ENCODE results near the gene CGNL1.

CGNL1 gene

DNA sequence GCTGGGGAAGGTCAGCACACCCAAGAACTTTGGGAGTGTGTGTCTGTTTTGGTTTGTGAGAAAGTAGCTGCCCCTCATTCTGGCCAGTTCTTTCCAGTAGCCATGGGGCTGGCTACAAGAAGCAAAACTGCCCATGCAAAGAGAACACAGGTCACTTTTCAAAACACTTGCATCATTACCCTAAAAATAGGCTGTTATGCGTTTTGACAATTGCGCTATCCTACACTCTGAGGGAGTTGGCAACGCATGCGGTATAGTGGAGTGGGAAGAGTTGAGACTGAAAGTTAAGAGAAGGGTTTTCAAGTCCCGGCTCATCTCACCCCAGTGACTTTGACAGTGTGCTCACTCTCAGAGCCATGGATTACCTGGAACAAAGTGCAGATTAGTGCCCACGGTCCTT lies 173.6 kb downstream of the CGNL1 start:
- Histone ChIP-seq H3K36me3 (ENCODE audit: control insufficient read depth, insufficient read depth, low read length) (no peaks in the 10 kb centered on the region), H3K27ac (ENCODE audit: insufficient read depth, low read length, poor library complexity, severe bottlenecking) (no peak overlapping the region), H3K4me1 (ENCODE audit: control insufficient read depth, insufficient read depth, low read length, poor library complexity, severe bottlenecking) (no peaks in the 10 kb centered on the region), H3K9me3 (ENCODE audit: control insufficient read depth, low read length) (no peaks in the 10 kb centered on the region), H3K27me3 (replicated peaks; ENCODE audit: control insufficient read depth, insufficient read depth, low read length, poor library complexity, severe bottlenecking) (no peaks in the 10 kb centered on the region), H3K4me3 (ENCODE audit: insufficient read depth, low read depth, low read length, poor library complexity, severe bottlenecking) (no peak overlapping the region)
- DNase-seq: no peak

DNA sequence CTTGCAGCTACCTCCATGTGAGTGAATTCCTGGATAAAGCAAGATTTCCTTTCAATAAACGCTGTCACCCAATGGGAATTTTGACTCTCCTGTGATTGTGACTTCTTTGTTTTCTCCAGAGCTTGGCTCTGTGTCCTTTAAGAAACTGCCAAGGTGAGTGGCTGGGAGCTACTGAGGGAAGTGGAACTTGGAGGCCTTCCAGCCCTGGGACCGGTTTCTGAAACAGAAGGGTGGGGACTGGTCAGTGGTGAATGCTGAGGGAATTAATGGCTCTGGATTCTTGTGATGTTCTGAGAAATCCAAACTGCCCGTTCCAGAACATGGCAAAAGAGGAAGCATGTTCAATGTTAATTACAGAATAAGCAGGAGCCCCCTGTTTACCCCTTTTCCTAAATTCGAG lies 174.3 kb downstream of the CGNL1 start:
- Histone ChIP-seq H3K4me1 (ENCODE audit: control insufficient read depth, insufficient read depth, low read length, poor library complexity, severe bottlenecking) (no peaks in the 10 kb centered on the region), H3K27ac (ENCODE audit: insufficient read depth, low read length, poor library complexity, severe bottlenecking) (no peak overlapping the region), H3K36me3 (ENCODE audit: control insufficient read depth, insufficient read depth, low read length) (no peaks in the 10 kb centered on the region), H3K9me3 (ENCODE audit: control insufficient read depth, low read length) (no peaks in the 10 kb centered on the region), H3K4me3 (ENCODE audit: insufficient read depth, low read depth, low read length, poor library complexity, severe bottlenecking) (no peak overlapping the region), H3K27me3 (replicated peaks; ENCODE audit: control insufficient read depth, insufficient read depth, low read length, poor library complexity, severe bottlenecking) (no peaks in the 10 kb centered on the region)
- DNase-seq: no peak

DNA sequence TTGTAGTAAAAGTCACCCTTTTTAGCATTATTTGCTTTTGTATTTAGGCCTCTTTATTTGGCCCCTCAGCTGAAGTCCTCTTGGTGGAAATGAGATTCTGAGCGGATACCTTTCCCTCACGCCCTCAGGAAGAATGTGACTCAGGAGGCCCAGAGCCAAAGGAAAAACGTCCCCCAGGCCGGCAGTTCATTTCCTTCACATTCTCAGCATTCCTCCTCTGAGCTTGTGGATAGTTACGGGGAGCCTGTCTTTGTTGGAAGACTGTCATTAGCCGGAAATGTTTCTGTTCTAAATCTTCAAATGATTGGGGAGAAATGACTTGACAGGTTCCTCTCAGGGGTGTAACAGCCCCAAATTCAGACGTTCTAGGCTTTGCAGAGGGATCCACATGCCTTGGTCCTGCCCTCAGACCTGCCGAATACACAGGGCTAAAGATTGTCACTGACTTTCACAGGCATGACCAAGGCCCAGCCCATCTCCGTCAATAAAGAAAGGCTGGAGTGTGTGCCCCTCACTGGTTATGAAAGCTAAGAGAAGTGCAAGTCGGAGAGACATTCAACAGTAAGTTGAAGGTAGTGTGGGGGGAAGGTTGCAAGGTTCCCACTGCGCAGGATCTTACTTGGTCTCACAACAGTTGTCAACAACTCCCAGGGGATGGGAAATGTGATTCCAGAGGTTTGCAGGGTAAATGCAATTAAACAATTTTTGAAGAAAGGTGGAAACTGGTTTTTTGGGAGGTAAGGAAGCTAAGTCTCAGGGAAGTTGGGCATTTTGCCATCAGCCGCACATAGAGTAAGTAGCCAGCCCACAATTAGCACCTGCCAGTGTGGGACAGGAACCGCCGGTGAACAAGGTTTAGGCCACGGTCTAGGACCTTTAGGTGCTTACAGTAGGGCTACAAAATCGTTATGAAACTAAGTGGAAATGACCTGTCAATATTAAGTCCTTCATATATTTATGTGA lies 175.7 kb downstream of the CGNL1 start:
- Histone ChIP-seq H3K27me3 (replicated peaks; ENCODE audit: control insufficient read depth, insufficient read depth, low read length, poor library complexity, severe bottlenecking) (no peaks in the 10 kb centered on the region), H3K9me3 (ENCODE audit: control insufficient read depth, low read length) (no peaks in the 10 kb centered on the region), H3K4me1 (ENCODE audit: control insufficient read depth, insufficient read depth, low read length, poor library complexity, severe bottlenecking) (no peaks in the 10 kb centered on the region), H3K27ac (ENCODE audit: insufficient read depth, low read length, poor library complexity, severe bottlenecking) (no peak overlapping the region), H3K36me3 (ENCODE audit: control insufficient read depth, insufficient read depth, low read length) (no peaks in the 10 kb centered on the region), H3K4me3 (ENCODE audit: insufficient read depth, low read depth, low read length, poor library complexity, severe bottlenecking) (no peak overlapping the region)
- no peak for DNase-seq

DNA sequence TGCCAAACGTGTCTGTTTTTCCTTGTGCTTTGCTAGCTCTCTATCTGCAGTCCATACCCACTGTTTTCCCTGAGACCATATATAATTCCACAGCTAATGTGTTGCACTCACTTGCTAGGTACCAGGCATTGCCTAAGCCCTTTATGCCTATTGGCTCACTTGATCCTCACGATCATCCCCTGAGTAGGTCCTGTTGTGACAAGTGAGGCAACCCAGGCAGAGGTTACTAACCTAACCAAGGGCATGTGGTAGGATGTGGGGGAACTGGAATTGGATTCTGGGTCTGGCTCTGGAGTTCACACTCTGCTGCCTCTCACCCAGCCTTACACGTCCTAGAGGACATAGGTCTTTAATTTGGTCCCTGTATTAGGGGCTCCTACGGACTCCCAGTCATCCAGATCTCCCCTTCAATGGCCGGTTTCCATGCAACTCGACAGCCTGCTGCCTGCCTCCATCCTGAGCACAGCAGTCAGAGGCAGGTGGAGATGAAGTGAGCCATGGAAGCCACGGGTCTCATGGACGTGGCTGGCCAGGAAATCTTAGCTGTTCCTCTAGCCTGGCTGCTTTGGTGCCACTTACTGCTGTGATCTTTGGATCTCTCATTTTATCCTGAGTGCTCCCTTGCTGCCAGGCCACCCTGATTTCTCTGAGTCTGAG lies 176.5 kb downstream of the CGNL1 start:
- DNase-seq: no peak
- Histone ChIP-seq H3K9me3 (ENCODE audit: control insufficient read depth, low read length) (no peaks in the 10 kb centered on the region), H3K27ac (ENCODE audit: insufficient read depth, low read length, poor library complexity, severe bottlenecking) (no peak overlapping the region), H3K4me3 (ENCODE audit: insufficient read depth, low read depth, low read length, poor library complexity, severe bottlenecking) (no peak overlapping the region), H3K36me3 (ENCODE audit: control insufficient read depth, insufficient read depth, low read length) (no peaks in the 10 kb centered on the region), H3K27me3 (replicated peaks; ENCODE audit: control insufficient read depth, insufficient read depth, low read length, poor library complexity, severe bottlenecking) (no peaks in the 10 kb centered on the region), H3K4me1 (ENCODE audit: control insufficient read depth, insufficient read depth, low read length, poor library complexity, severe bottlenecking) (no peaks in the 10 kb centered on the region)

DNA sequence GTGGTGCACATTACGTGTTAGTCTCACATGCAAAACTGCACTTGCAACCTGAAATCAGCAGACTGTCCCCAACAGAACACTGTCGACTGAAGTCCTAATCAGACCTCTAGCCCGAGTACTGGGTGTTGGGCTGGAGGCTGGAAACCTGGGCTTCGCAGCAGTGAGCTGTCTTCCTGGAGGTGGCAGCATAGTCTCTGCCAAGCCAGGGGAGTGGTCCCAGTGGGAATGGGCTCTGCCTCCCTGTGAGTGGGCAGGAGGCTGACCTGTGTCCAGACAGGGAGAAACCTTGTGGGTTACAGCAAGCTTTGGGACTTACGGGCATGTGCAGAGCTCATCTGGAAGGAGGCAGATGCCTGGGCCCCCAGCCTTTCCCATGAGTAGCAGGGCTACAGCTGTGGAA lies 177.2 kb downstream of the CGNL1 start:
- no peaks in the 10 kb centered on the region for H3K9me3 ChIP-seq (ENCODE audit: control insufficient read depth, low read length)
- no peaks in the 10 kb centered on the region for H3K36me3 ChIP-seq (ENCODE audit: control insufficient read depth, insufficient read depth, low read length)
- H3K27me3 ChIP-seq (replicated peaks; ENCODE audit: control insufficient read depth, insufficient read depth, low read length, poor library complexity, severe bottlenecking): no peaks in the 10 kb centered on the region
- no peaks in the 10 kb centered on the region for H3K4me1 ChIP-seq (ENCODE audit: control insufficient read depth, insufficient read depth, low read length, poor library complexity, severe bottlenecking)
- H3K27ac ChIP-seq (ENCODE audit: insufficient read depth, low read length, poor library complexity, severe bottlenecking): no peak overlapping the region
- no peak overlapping the region for H3K4me3 ChIP-seq (ENCODE audit: insufficient read depth, low read depth, low read length, poor library complexity, severe bottlenecking)
- DNase-seq: no peak

DNA sequence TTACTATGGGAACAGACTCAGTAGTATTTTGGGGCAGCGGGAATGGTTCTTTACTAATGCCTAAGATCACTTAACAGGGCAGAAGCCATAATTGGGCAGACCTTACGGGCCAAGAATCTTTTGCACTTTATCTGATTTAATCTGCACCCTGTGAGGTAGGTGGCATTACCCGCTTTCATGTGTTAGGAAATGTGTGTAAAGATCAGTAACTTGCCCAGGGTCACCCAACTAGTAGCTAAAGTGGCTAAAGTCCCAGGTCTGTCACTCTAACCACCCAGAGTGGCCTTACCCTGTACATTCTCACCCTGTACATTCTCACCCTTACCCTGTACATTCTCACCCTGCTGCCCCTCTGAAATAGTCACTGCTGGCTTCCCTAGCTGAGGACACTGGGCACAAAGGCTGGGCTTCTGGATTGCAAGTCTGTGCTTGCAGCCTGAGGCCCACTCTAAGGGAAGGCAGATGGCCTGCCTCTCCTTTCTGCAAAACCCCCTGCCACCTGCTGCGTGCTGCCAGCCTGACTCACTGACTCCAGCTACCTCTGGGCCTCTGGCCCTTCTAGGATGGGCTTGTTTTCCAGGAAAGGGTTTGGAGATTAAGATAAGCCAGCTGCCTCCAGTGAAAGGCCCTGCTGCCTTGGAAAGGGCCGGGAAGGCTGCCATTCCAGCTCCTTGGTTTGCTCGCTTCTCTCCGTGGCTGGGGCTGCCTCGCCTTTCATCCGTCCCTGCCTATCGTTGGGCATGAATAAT lies 177.9 kb downstream of the CGNL1 start:
- H3K27me3 ChIP-seq (replicated peaks; ENCODE audit: control insufficient read depth, insufficient read depth, low read length, poor library complexity, severe bottlenecking): no peaks in the 10 kb centered on the region
- no peaks in the 10 kb centered on the region for H3K4me1 ChIP-seq (ENCODE audit: control insufficient read depth, insufficient read depth, low read length, poor library complexity, severe bottlenecking)
- H3K36me3 ChIP-seq (ENCODE audit: control insufficient read depth, insufficient read depth, low read length): no peaks in the 10 kb centered on the region
- no peaks in the 10 kb centered on the region for H3K9me3 ChIP-seq (ENCODE audit: control insufficient read depth, low read length)
- no peak overlapping the region for H3K4me3 ChIP-seq (ENCODE audit: insufficient read depth, low read depth, low read length, poor library complexity, severe bottlenecking)
- H3K27ac ChIP-seq (ENCODE audit: insufficient read depth, low read length, poor library complexity, severe bottlenecking): no peak overlapping the region
- no peak for DNase-seq

DNA sequence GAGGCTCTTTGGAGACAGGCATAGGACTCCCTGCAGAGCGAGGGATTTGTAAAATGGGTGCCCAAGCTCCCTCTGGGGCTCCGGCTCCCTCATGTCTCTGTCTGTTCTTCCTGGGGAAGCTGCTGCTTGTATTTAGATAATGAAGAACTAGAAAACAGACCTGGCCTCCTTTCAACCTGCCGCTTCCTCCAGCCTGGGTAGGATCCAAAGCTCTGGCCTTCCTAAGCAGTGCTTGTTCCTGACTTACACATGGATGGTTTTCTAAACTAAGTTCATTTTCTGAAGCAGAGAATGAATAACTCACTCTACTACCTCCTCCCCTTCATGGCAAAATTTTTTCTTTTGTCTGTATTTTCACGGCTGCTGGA lies 178.5 kb downstream of the CGNL1 start:
- H3K27me3 ChIP-seq (replicated peaks; ENCODE audit: control insufficient read depth, insufficient read depth, low read length, poor library complexity, severe bottlenecking): no peaks in the 10 kb centered on the region
- DNase-seq: no peak
- H3K27ac ChIP-seq (ENCODE audit: insufficient read depth, low read length, poor library complexity, severe bottlenecking): no peak overlapping the region

DNA sequence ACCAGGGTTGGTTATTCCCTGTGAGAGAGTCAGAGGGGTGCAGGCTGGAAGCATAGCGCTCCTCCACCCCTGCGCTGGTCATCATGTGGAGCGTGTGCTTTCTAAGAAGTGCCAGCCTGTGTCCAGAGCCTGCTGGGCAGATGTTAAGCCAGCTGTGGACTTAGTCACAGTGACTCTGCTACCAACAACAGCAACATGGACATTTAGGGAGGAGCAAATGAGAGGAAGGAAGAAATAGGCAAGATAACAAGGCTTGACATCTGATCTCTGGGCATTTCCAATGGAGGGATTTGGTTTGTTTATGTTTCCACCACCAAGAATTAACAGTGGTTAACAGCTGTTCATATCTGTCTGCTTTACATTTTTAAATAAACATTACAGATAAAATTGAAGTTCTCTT lies 179.0 kb downstream of the CGNL1 start:
- Histone ChIP-seq H3K27ac (ENCODE audit: insufficient read depth, low read length, poor library complexity, severe bottlenecking) (no peak overlapping the region), H3K27me3 (replicated peaks; ENCODE audit: control insufficient read depth, insufficient read depth, low read length, poor library complexity, severe bottlenecking) (no peaks in the 10 kb centered on the region), H3K36me3 (ENCODE audit: control insufficient read depth, insufficient read depth, low read length) (no peaks in the 10 kb centered on the region), H3K4me3 (ENCODE audit: insufficient read depth, low read depth, low read length, poor library complexity, severe bottlenecking) (no peak overlapping the region), H3K9me3 (ENCODE audit: control insufficient read depth, low read length) (no peaks in the 10 kb centered on the region), H3K4me1 (ENCODE audit: control insufficient read depth, insufficient read depth, low read length, poor library complexity, severe bottlenecking) (no peaks in the 10 kb centered on the region)
- no peak for DNase-seq

More for the DNA sequence above, 178.5 kb downstream of the CGNL1 start:
- H3K4me1 ChIP-seq (ENCODE audit: control insufficient read depth, insufficient read depth, low read length, poor library complexity, severe bottlenecking): no peaks in the 10 kb centered on the region
- no peak overlapping the region for H3K4me3 ChIP-seq (ENCODE audit: insufficient read depth, low read depth, low read length, poor library complexity, severe bottlenecking)
- no peaks in the 10 kb centered on the region for H3K9me3 ChIP-seq (ENCODE audit: control insufficient read depth, low read length)
- no peaks in the 10 kb centered on the region for H3K36me3 ChIP-seq (ENCODE audit: control insufficient read depth, insufficient read depth, low read length)

DNA sequence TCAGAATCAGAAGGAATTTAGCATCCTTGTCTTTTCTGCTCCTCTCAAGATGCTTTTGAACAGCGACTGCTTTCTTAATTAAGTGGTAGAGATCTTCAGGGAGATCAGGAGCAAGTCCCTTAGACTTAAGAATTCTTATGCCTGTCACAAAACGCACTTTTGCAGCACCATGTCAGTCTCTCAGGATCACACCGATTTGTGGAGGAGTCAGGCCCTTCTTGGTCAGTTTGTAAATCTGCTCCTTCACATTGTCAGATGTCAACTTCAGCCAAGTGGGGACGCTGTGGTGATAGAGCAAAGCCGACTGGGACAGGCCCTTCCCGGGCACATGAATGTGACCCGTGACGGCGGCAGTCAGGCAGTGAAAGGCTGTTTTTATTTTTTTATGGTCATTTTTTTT lies 179.7 kb downstream of the CGNL1 start:
- Histone ChIP-seq H3K27ac (ENCODE audit: insufficient read depth, low read length, poor library complexity, severe bottlenecking) (no peak overlapping the region), H3K4me1 (ENCODE audit: control insufficient read depth, insufficient read depth, low read length, poor library complexity, severe bottlenecking) (peaks cover 1% of the 10 kb centered on the region), H3K4me3 (ENCODE audit: insufficient read depth, low read depth, low read length, poor library complexity, severe bottlenecking) (no peak overlapping the region), H3K36me3 (ENCODE audit: control insufficient read depth, insufficient read depth, low read length) (no peaks in the 10 kb centered on the region), H3K9me3 (ENCODE audit: control insufficient read depth, low read length) (no peaks in the 10 kb centered on the region), H3K27me3 (replicated peaks; ENCODE audit: control insufficient read depth, insufficient read depth, low read length, poor library complexity, severe bottlenecking) (no peaks in the 10 kb centered on the region)
- no peak for DNase-seq

DNA sequence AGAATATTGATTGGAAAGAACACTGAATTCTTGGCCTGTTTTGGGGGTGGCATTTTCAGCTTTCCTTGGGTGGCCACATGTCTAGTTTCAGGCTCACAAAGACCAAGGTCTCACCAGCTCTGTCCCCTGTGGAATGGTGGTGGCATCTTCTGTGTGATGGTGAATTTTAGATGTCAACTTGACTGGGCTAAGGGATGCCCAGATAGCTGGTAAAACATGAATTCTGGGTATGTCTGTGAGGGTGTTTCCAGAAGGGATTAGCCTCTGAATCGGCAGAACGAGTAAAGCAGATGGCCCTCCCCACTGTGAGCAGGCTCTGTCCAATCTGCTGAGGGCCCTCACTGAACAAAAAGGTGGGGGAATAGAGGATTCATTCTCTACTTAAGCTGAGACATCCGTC lies 181.0 kb downstream of the CGNL1 start:
- no peak overlapping the region for H3K4me3 ChIP-seq (ENCODE audit: insufficient read depth, low read depth, low read length, poor library complexity, severe bottlenecking)
- H3K4me1 ChIP-seq (ENCODE audit: control insufficient read depth, insufficient read depth, low read length, poor library complexity, severe bottlenecking): peaks cover 5% of the 10 kb centered on the region
- no peak overlapping the region for H3K27ac ChIP-seq (ENCODE audit: insufficient read depth, low read length, poor library complexity, severe bottlenecking)
- no peaks in the 10 kb centered on the region for H3K36me3 ChIP-seq (ENCODE audit: control insufficient read depth, insufficient read depth, low read length)
- no peaks in the 10 kb centered on the region for H3K27me3 ChIP-seq (replicated peaks; ENCODE audit: control insufficient read depth, insufficient read depth, low read length, poor library complexity, severe bottlenecking)
- no peak for DNase-seq
- H3K9me3 ChIP-seq (ENCODE audit: control insufficient read depth, low read length): no peaks in the 10 kb centered on the region

All from effector memory CD4-positive, alpha-beta T cell (primary cell).